GM23248 (cell line): ENCODE data around the gene ALG2. TPM values are rescaled to one million over a fixed set of nuclear protein-coding genes. Genes with fewer than 3 reads are reported as not detected.

Source experiments
- DNase-seq: peaks from one replicate; pipeline ENCODE4 v3.0.0-alpha.2; 2015
- H2AFZ ChIP-seq: fragments of 200-600 bp; sonication (generic); 2 replicates; pipeline ENCODE4 v1.6.1; 2016; ENCODE audit warnings: antibody characterized with exemption
- H3F3A ChIP-seq: fragments of 200-600 bp; sonication (generic); 2 replicates; pipeline ENCODE4 v1.6.1; 2016; ENCODE audit warnings: mild to moderate bottlenecking, antibody characterized with exemption, mixed run types; ENCODE audit not compliant: insufficient read depth
- H3K27ac ChIP-seq: fragments of 200-600 bp; sonication (generic); 2 replicates; pipeline ENCODE4 v1.5.1; 2016; ENCODE audit warnings: mild to moderate bottlenecking
- H3K27me3 ChIP-seq: fragments of 200-600 bp; sonication (generic); replicated peaks from 2 replicates; pipeline ENCODE4 v1.6.1; 2016; ENCODE audit warnings: mild to moderate bottlenecking; ENCODE audit not compliant: insufficient read depth
- H3K36me3 ChIP-seq: fragments of 200-600 bp; sonication (generic); 2 replicates; pipeline ENCODE4 v1.6.1; 2016; ENCODE audit warnings: low read depth, mild to moderate bottlenecking
- H3K4me1 ChIP-seq: fragments of 200-600 bp; sonication (generic); 2 replicates; pipeline ENCODE4 v1.6.1; 2016; ENCODE audit warnings: mild to moderate bottlenecking; ENCODE audit not compliant: insufficient read depth
- H3K4me2 ChIP-seq: fragments of 200-600 bp; sonication (generic); one replicate; pipeline ENCODE4 v1.6.1; 2016; ENCODE audit warnings: mild to moderate bottlenecking; ENCODE audit not compliant: unreplicated experiment
- H3K4me3 ChIP-seq: fragments of 200-600 bp; sonication (generic); 2 replicates; pipeline ENCODE4 v1.5.1; 2016; ENCODE audit warnings: mild to moderate bottlenecking
- H3K79me2 ChIP-seq: fragments of 200-600 bp; sonication (generic); 2 replicates; pipeline ENCODE4 v1.6.1; 2016; ENCODE audit warnings: mild to moderate bottlenecking; ENCODE audit not compliant: insufficient read depth
- H3K9ac ChIP-seq: fragments of 200-600 bp; sonication (generic); 2 replicates; pipeline ENCODE4 v1.6.1; 2016; ENCODE audit warnings: mild to moderate bottlenecking
- H3K9me2 ChIP-seq: fragments of 200-600 bp; sonication (generic); 2 replicates; pipeline ENCODE4 v1.6.1; 2016; ENCODE audit warnings: mixed run types, mild to moderate bottlenecking, moderate library complexity; ENCODE audit not compliant: insufficient read depth
- H3K9me3 ChIP-seq: fragments of 200-600 bp; sonication (generic); one replicate; pipeline ENCODE4 v1.6.1; 2017; ENCODE audit warnings: low read depth
- H4K20me1 ChIP-seq: fragments of 200-600 bp; sonication (generic); 2 replicates; pipeline ENCODE4 v1.6.0; 2016; ENCODE audit not compliant: insufficient read depth
- EZH2 ChIP-seq: fragments of 200-600 bp; sonication (generic); IDR thresholded peaks from 2 replicates; pipeline ENCODE4 v1.6.1; 2018; ENCODE audit warnings: antibody characterized with exemption, mild to moderate bottlenecking; ENCODE audit not compliant: insufficient read depth, poor library complexity, severe bottlenecking
- EZH2phosphoT487 ChIP-seq: fragments of 200-600 bp; sonication (generic); IDR thresholded peaks from 2 replicates; pipeline ENCODE4 v1.6.1; 2018; ENCODE audit warnings: antibody characterized with exemption, moderate library complexity, mild to moderate bottlenecking, low read depth; ENCODE audit not compliant: insufficient read depth
- WGBS, 2 experiments: methylation state at CpG; one replicate each; pipeline ENCODE4 v1.1.6; 2015 to 2017; ENCODE audit warnings: low lambda C conversion rate in 2 of 2, low coverage in 1 of 2; ENCODE audit errors: missing lambda C conversion rate in 2 of 2; 5-methylcytosine and 5-hydroxymethylcytosine counted together
- in situ Hi-C: fragments of 300-500 bp; cut with MboI; formaldehyde crosslinking; loops from 2 replicates; pipeline ENCODE4 v1.15.0; 2020
- polyA plus RNA-seq: library from polyadenylated mRNA; unstranded; fragments of >200 nt; fragmentation: Nextera tagmentation; extraction: Ambion mirVana; gene quantifications from 2 replicates; pipeline ENCODE4 v1.2.1, GENCODE V29; 2016
- total RNA-seq: library from RNA; depleted of rRNA; stranded (reverse); fragments of >200 nt; shearing (Covaris generic); gene quantifications from 2 replicates; pipeline ENCODE4 v1.2.3, GENCODE V29; 2014

ALG2 gene
- total and polyA plus RNA-seq, 2 experiments from 2014 or later = 59.5 to 65.8 TPM

GRCh38 chr9:99185934-99186333 is 35.8 kb downstream of the ALG2 start:
- Histone ChIP-seq H3K27ac (no peak overlapping the region), H3K9me2 (no peaks in the 10 kb centered on the region), H3K4me2 (no peak overlapping the region), H3K9me3 (no peaks in the 10 kb centered on the region), H3F3A (no peaks in the 10 kb centered on the region), H3K79me2 (no peaks in the 10 kb centered on the region), H4K20me1 (no peaks in the 10 kb centered on the region), H3K36me3 (no peaks in the 10 kb centered on the region), H3K27me3 (0 out of 2 replicates have a peak, but pooled peaks cover 11% of the 10 kb centered on the region), H3K4me3 (no peak overlapping the region), H2AFZ (no peak overlapping the region), H3K4me1 (no peaks in the 10 kb centered on the region; the same call in 1 of the 2 replicates), H3K9ac (no peak overlapping the region)
- no peak for DNase-seq
- 70 to 78% methylated on average over 5 of the region's 5 CpGs for WGBS, 2 experiments
- TF ChIP-seq EZH2phosphoT487 (no peak), EZH2 (no peak)
- in situ Hi-C loops = loop anchor here (25.0 kb wide), 1 partner anchor 1026 kb away; no protein-coding TSS in a partner anchor

DNA sequence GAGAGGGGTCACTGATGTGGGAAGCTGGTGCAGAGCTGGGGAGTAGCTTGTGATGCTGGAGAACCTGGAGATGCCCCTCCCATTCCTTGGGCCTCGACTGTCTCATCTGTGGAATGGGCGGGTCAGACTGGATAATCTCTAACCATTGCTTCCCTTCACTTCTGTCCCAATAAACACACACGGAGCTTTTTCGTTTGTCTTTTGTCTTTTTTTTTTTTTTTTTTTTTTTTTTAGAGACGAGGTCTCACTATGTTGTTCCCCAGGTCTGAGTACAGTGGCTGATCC is 36.5 kb downstream of the ALG2 start:
- Histone ChIP-seq H3K79me2 (no peaks in the 10 kb centered on the region), H3K36me3 (no peaks in the 10 kb centered on the region), H3K4me2 (no peak overlapping the region), H3K9me2 (no peaks in the 10 kb centered on the region), H3K27me3 (0 out of 2 replicates have a peak, but pooled peaks cover 11% of the 10 kb centered on the region), H3K9me3 (no peaks in the 10 kb centered on the region), H3K4me1 (no peaks in the 10 kb centered on the region; the same call in 1 of the 2 replicates), H3K9ac (no peak overlapping the region), H3F3A (no peaks in the 10 kb centered on the region), H4K20me1 (no peaks in the 10 kb centered on the region), H3K27ac (no peak overlapping the region), H2AFZ (peak overlapping the region; percentile 88; the same call in 1 of the 2 replicates), H3K4me3 (no peak overlapping the region)
- no peak for TF ChIP-seq EZH2phosphoT487
- no peak for TF ChIP-seq EZH2
- no peak for DNase-seq
- in situ Hi-C loops = loop anchor here (25.0 kb wide), 1 partner anchor 1027 kb away; no protein-coding TSS in a partner anchor
- WGBS, 2 experiments = 81 to 82% methylated on average over 4 to 5 of the region's 5 CpGs

- 20 to 21% methylated on average over 28 to 29 of the region's 29 CpGs for WGBS, 2 experiments
- Histone ChIP-seq H3F3A (no peaks in the 10 kb centered on the region), H3K9me2 (no peaks in the 10 kb centered on the region), H3K27me3 (0 out of 2 replicates have a peak, but pooled peaks cover 11% of the 10 kb centered on the region), H3K4me1 (no peaks in the 10 kb centered on the region; the same call in 1 of the 2 replicates), H3K4me2 (peak overlapping the region; percentile 72), H3K27ac (no peak overlapping the region), H3K9me3 (no peaks in the 10 kb centered on the region), H2AFZ (peak overlapping the region; percentile 88), H4K20me1 (no peaks in the 10 kb centered on the region), H3K4me3 (peak overlapping the region; percentile 57), H3K79me2 (no peaks in the 10 kb centered on the region), H3K36me3 (no peaks in the 10 kb centered on the region), H3K9ac (no peak overlapping the region)
- peak; percentile 90 for DNase-seq
- TF ChIP-seq EZH2 (no peak), EZH2phosphoT487 (no peak)
- in situ Hi-C loops = loop anchor here (25.0 kb wide), 1 partner anchor 1028 kb away; no protein-coding TSS in a partner anchor
Observed at GRCh38 chr9:99184475-99185347, 37.0 kb downstream of the ALG2 start.

GRCh38 chr9:99184110-99184474 is 37.6 kb downstream of the ALG2 start:
- Histone ChIP-seq H3K36me3 (no peaks in the 10 kb centered on the region), H3K79me2 (no peaks in the 10 kb centered on the region), H3F3A (no peaks in the 10 kb centered on the region), H2AFZ (no peak overlapping the region), H3K9ac (no peak overlapping the region), H3K4me3 (no peak overlapping the region), H4K20me1 (no peaks in the 10 kb centered on the region), H3K9me3 (no peaks in the 10 kb centered on the region), H3K4me2 (no peak overlapping the region), H3K27ac (no peak overlapping the region), H3K9me2 (no peaks in the 10 kb centered on the region), H3K4me1 (no peaks in the 10 kb centered on the region; the same call in 1 of the 2 replicates), H3K27me3 (0 out of 2 replicates have a peak, but pooled peaks cover 11% of the 10 kb centered on the region)
- no peak for DNase-seq
- 36 to 45% methylated on average over 8 to 10 of the region's 10 CpGs for WGBS, 2 experiments
- in situ Hi-C loops = loop anchor here (25.0 kb wide), 1 partner anchor 1028 kb away; no protein-coding TSS in a partner anchor
- TF ChIP-seq EZH2phosphoT487 (no peak), EZH2 (no peak)
